H9 (cell line): Measurements from ENCODE around the gene BCORL1. TPM values are rescaled to one million over a fixed set of nuclear protein-coding genes. Genes with fewer than 3 reads are reported as not detected.

Experiments
- DNase-seq: peaks from one replicate; pipeline ENCODE4 v3.0.0-alpha.2; 2017
- H2AFZ ChIP-seq: one replicate; pipeline ENCODE4 v1.6.1; 2013; ENCODE audit warnings: mild to moderate bottlenecking, low read length, control low read depth, moderate library complexity
- H2AK5ac ChIP-seq: 2 replicates; pipeline ENCODE4 v1.6.1; 2013; ENCODE audit warnings: low read length, control low read depth, mixed read lengths; ENCODE audit not compliant: insufficient read length
- H2BK120ac ChIP-seq: one replicate; pipeline ENCODE4 v1.6.1; 2013; ENCODE audit warnings: low read depth, mild to moderate bottlenecking, low read length, control low read depth, inconsistent platforms; ENCODE audit not compliant: poor library complexity, severe bottlenecking
- H2BK12ac ChIP-seq: 2 replicates; pipeline ENCODE4 v1.6.1; 2013; ENCODE audit warnings: low read length, control low read depth, mixed read lengths, low read depth; ENCODE audit not compliant: insufficient read length
- H2BK15ac ChIP-seq: 2 replicates; pipeline ENCODE4 v1.6.1; 2013; ENCODE audit warnings: low read depth, low read length, control low read depth
- H2BK20ac ChIP-seq: one replicate; pipeline ENCODE4 v1.6.1; 2013; ENCODE audit warnings: low read depth, mild to moderate bottlenecking, low read length, control low read depth, inconsistent platforms; ENCODE audit not compliant: poor library complexity, severe bottlenecking
- H2BK5ac ChIP-seq: 2 replicates; pipeline ENCODE4 v1.6.1; 2013; ENCODE audit warnings: low read length, control low read depth, mixed read lengths; ENCODE audit not compliant: insufficient read length
- H3K14ac ChIP-seq: 2 replicates; pipeline ENCODE4 v1.6.1; 2013; ENCODE audit warnings: low read length, control low read depth; ENCODE audit not compliant: insufficient read depth
- H3K18ac ChIP-seq: 2 replicates; pipeline ENCODE4 v1.6.1; 2013; ENCODE audit warnings: low read depth, mild to moderate bottlenecking, mixed read lengths, low read length, control low read depth; ENCODE audit not compliant: insufficient read length
- H3K23ac ChIP-seq: 2 replicates; pipeline ENCODE4 v1.6.1; 2013; ENCODE audit warnings: low read length, control low read depth, mixed read lengths, low read depth; ENCODE audit not compliant: insufficient read length
- H3K23me2 ChIP-seq: 2 replicates; pipeline ENCODE4 v1.6.1; 2013; ENCODE audit warnings: low read depth, mild to moderate bottlenecking, mixed read lengths, low read length, control low read depth; ENCODE audit not compliant: insufficient read length, poor library complexity, severe bottlenecking
- H3K27ac ChIP-seq: 2 replicates; pipeline ENCODE4 v1.5.1; 2013; ENCODE audit warnings: low read length, control low read depth, mixed read lengths, low read depth; ENCODE audit not compliant: insufficient read length
- H3K27me3 ChIP-seq: 2 replicates; pipeline ENCODE4 v1.6.1; 2013; ENCODE audit warnings: low read length, control low read depth, inconsistent platforms; ENCODE audit not compliant: insufficient read depth
- H3K4ac ChIP-seq: 2 replicates; pipeline ENCODE4 v1.6.1; 2013; ENCODE audit warnings: low read depth, mild to moderate bottlenecking, control low read depth, inconsistent platforms, low read length, moderate library complexity
- H3K4me1 ChIP-seq: 2 replicates; pipeline ENCODE4 v1.6.1; 2013; ENCODE audit warnings: low read length, control low read depth, inconsistent platforms; ENCODE audit not compliant: insufficient read depth
- H3K4me2 ChIP-seq: 2 replicates; pipeline ENCODE4 v1.6.1; 2013; ENCODE audit warnings: low read length, control low read depth, mixed read lengths; ENCODE audit not compliant: insufficient read length, insufficient read depth
- H3K56ac ChIP-seq: 2 replicates; pipeline ENCODE4 v1.6.1; 2013; ENCODE audit warnings: low read depth, mild to moderate bottlenecking, mixed read lengths, low read length, control low read depth; ENCODE audit not compliant: insufficient read length
- H3K79me1 ChIP-seq: 2 replicates; pipeline ENCODE4 v1.6.1; 2013; ENCODE audit warnings: low read depth, mild to moderate bottlenecking, moderate library complexity, low read length, control low read depth, inconsistent platforms; ENCODE audit not compliant: insufficient read depth, poor library complexity, severe bottlenecking
- H3K79me2 ChIP-seq: 2 replicates; pipeline ENCODE4 v1.6.1; 2013; ENCODE audit warnings: low read length, control low read depth, inconsistent platforms; ENCODE audit not compliant: insufficient read depth
- H3K9ac ChIP-seq: 2 replicates; pipeline ENCODE4 v1.6.1; 2013; ENCODE audit warnings: low read length, control low read depth, mixed read lengths; ENCODE audit not compliant: insufficient read length; ENCODE audit errors: extremely low read depth
- H3K9me3 ChIP-seq: one replicate; pipeline ENCODE4 v1.6.1; 2013; ENCODE audit warnings: low read depth, low read length, inconsistent platforms; ENCODE audit not compliant: control insufficient read depth
- H3T11ph ChIP-seq: one replicate; pipeline ENCODE4 v1.6.1; 2013; ENCODE audit warnings: mild to moderate bottlenecking, low read length, control low read depth, inconsistent platforms
- H4K20me1 ChIP-seq: one replicate; pipeline ENCODE4 v1.6.1; 2013; ENCODE audit not compliant: control insufficient read depth, insufficient read length, insufficient read depth
- H4K5ac ChIP-seq: 2 replicates; pipeline ENCODE4 v1.6.1; 2013; ENCODE audit warnings: low read depth, mild to moderate bottlenecking, mixed read lengths, low read length, control low read depth; ENCODE audit not compliant: insufficient read length
- H4K8ac ChIP-seq: replicated peaks from 2 replicates; pipeline ENCODE4 v1.6.1; 2013; ENCODE audit warnings: low read length, control low read depth, mixed read lengths, low read depth; ENCODE audit not compliant: insufficient read length
- H4K91ac ChIP-seq: 2 replicates; pipeline ENCODE4 v1.6.1; 2013; ENCODE audit warnings: low read depth, mild to moderate bottlenecking, moderate library complexity, mixed read lengths, low read length, control low read depth; ENCODE audit not compliant: insufficient read length
- H3K27ac Mint-ChIP-seq, 3 experiments: 2 replicates in 2 of 3; 3 replicates in 1 of 3; pipeline ENCODE4 v1.8.0; 2020 to 2021; ENCODE audit warnings: mixed read lengths in 3 of 3, mild to moderate bottlenecking in 1 of 3, moderate library complexity in 1 of 3
- H3K27me3 Mint-ChIP-seq: 2 replicates; pipeline ENCODE4 v1.8.0; 2021; ENCODE audit warnings: low read depth, mild to moderate bottlenecking, moderate library complexity, mixed read lengths
- H3K36me3 Mint-ChIP-seq, 3 experiments: 2 replicates in 2 of 3; 3 replicates in 1 of 3; pipeline ENCODE4 v1.8.0; 2020 to 2021; ENCODE audit warnings: low read depth in 3 of 3, mixed read lengths in 3 of 3; ENCODE audit not compliant: insufficient read depth in 1 of 3
- H3K4me1 Mint-ChIP-seq, 2 experiments: 2 replicates each; pipeline ENCODE4 v1.8.0; 2020; ENCODE audit warnings: mixed read lengths in 2 of 2
- H3K4me3 Mint-ChIP-seq, 2 experiments: 2 replicates in 1 of 2; 3 replicates in 1 of 2; pipeline ENCODE4 v1.8.0; 2020 to 2021; ENCODE audit warnings: mild to moderate bottlenecking in 2 of 2, mixed read lengths in 2 of 2, moderate library complexity in 1 of 2
- H3K9me3 Mint-ChIP-seq, 2 experiments: 2 replicates in 1 of 2; 3 replicates in 1 of 2; pipeline ENCODE4 v1.8.0; 2020; ENCODE audit warnings: mild to moderate bottlenecking in 2 of 2, mixed read lengths in 2 of 2, moderate library complexity in 1 of 2
- WGBS: extraction: QIAGEN DNeasy Blood & Tissue Kit; methylation state at CpG from one replicate; pipeline ENCODE4 v1.1.7; 2013; ENCODE audit warnings: missing lambda C conversion rate, low lambda C conversion rate, mixed read lengths; ENCODE audit not compliant: insufficient read length; ENCODE audit errors: extremely low coverage; 5-methylcytosine and 5-hydroxymethylcytosine counted together
- total RNA-seq: library from RNA; stranded (reverse); gene quantifications from 2 replicates; pipeline ENCODE4 v1.2.1, GENCODE V29; 2021
- TF ChIP-seq, protein P1 (sequence below): fragments of 200-600 bp; sonication (generic); conservative IDR thresholded peaks from 3 replicates; pipeline ENCODE4 v1.8.0; 2021; ENCODE audit warnings: antibody characterized with exemption, mild to moderate bottlenecking

Gene BCORL1
- total RNA-seq, 1 experiment from 2014 or later: 6.1 TPM

DNA sequence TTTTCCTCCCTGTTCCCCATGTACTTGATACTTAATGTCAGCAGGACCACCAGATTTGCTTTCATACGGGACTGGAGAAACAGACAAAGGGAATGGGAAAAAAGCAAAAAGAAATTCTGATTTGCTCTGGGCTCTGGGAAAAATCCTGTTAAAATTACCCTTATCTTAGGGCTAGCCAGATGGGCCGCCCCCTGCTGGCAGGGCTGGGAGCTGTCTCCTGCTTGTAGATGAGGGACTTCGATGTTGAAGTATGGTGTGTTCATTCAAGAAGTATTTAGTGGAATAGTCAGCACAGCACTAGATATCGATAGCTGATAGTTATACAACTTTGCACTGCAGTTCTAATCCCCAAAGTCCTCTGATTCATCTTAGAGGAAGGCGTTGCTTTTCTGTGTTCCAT, 45.8 kb downstream of the BCORL1 start:
- Histone ChIP-seq H2AFZ (no peak overlapping the region), H2BK5ac (no peak overlapping the region), H3K23me2 (no peaks in the 10 kb centered on the region), H3K79me1 (no peaks in the 10 kb centered on the region), H3K4me1 (no peaks in the 10 kb centered on the region), H2BK120ac (no peak overlapping the region), H3K27me3 (no peaks in the 10 kb centered on the region), H4K91ac (no peak overlapping the region), H4K5ac (no peak overlapping the region), H3K79me2 (no peaks in the 10 kb centered on the region), H3K56ac (no peak overlapping the region), H3K9ac (no peak overlapping the region), H2BK20ac (no peak overlapping the region), H3K14ac (no peak overlapping the region), H4K8ac (no peak overlapping the region), H3K27ac (no peak overlapping the region), H2AK5ac (no peak overlapping the region), H4K20me1 (no peaks in the 10 kb centered on the region), H3K9me3 (peaks cover 11% of the 10 kb centered on the region), H2BK12ac (no peak overlapping the region), H3K4ac (no peak overlapping the region), H2BK15ac (no peak overlapping the region), H3K18ac (no peak overlapping the region), H3K23ac (no peak overlapping the region), H3K4me2 (no peak overlapping the region), H3T11ph (no peak overlapping the region)
- no peak overlapping the region for H3K4me3 Mint-ChIP-seq
- peaks cover 4 to 13% of the 10 kb centered on the region in 2 experiments for H3K4me1 Mint-ChIP-seq
- no peak overlapping the region for H3K27ac Mint-ChIP-seq
- WGBS: no CpG with 5 or more reads among the region's 5 CpGs
- peaks cover 2 to 41% (median 18%) of the 10 kb centered on the region in 3 experiments; a peak in 5 of 7 replicates for H3K36me3 Mint-ChIP-seq
- DNase-seq: no peak
- no peaks in the 10 kb centered on the region; the same call in none of the 2 replicates for H3K27me3 Mint-ChIP-seq
- TF ChIP-seq, protein P1, sequence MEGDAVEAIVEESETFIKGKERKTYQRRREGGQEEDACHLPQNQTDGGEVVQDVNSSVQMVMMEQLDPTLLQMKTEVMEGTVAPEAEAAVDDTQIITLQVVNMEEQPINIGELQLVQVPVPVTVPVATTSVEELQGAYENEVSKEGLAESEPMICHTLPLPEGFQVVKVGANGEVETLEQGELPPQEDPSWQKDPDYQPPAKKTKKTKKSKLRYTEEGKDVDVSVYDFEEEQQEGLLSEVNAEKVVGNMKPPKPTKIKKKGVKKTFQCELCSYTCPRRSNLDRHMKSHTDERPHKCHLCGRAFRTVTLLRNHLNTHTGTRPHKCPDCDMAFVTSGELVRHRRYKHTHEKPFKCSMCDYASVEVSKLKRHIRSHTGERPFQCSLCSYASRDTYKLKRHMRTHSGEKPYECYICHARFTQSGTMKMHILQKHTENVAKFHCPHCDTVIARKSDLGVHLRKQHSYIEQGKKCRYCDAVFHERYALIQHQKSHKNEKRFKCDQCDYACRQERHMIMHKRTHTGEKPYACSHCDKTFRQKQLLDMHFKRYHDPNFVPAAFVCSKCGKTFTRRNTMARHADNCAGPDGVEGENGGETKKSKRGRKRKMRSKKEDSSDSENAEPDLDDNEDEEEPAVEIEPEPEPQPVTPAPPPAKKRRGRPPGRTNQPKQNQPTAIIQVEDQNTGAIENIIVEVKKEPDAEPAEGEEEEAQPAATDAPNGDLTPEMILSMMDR: peak; percentile 76
- H3K9me3 Mint-ChIP-seq: peaks cover 0 to 69% of the 10 kb centered on the region in 2 experiments; a peak in 3 of 5 replicates
